ENCODE results near the gene MBD3L2B.

The MBD3L2B gene

DNA sequence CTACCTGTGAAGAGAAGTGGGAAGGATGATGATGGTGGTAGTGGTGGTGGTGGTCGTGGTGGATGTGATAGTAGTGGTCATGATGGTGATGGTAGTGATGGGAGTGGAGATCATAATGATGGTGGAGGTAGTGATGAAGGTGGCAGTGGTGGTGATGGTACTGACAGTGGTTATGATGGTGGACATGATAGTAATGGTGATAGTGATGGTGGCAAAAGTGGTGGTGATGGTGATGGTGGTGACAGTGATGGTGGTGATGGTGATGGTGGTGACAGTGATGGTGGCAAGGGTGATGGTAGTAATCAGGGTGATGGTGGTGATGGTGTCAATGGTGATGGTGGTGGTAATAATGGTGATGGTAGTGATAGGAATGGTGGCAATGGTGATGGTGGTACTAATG, 26.2 kb downstream of the MBD3L2B start:
- peak overlapping the region; percentile 8 for H3K27ac Mint-ChIP-seq
- H3K36me3 Mint-ChIP-seq = peaks cover 8% of the 10 kb centered on the region
- H3K27me3 Mint-ChIP-seq = no peaks in the 10 kb centered on the region
- H3K4me1 Mint-ChIP-seq = peaks cover 30% of the 10 kb centered on the region
- H3K9me3 Mint-ChIP-seq = no peaks in the 10 kb centered on the region
- H3K4me3 Mint-ChIP-seq = no peak overlapping the region

DNA sequence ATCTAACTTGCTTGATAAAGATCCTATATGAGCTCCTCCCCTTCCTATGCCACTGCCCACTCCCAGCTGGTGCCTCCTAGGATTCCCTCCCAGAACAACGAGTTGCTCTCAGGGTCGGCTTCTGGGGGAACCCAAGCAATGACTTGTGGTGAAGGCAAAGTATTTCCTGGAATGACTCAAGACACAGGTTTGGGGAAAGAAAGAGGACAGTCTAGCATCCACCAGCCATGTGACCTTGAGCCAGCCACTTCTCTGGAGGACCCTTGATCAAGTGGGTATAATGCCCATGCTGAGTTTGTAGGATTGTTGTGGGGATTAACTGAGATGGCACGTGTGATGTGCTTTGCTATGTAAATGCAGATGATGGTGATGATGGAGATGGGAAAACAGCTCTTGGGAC, 33.0 kb downstream of the MBD3L2B start:
- Mint-ChIP-seq H3K36me3 (peaks cover 37% of the 10 kb centered on the region), H3K27me3 (no peaks in the 10 kb centered on the region), H3K9me3 (peaks cover 15% of the 10 kb centered on the region), H3K4me1 (peaks cover 1% of the 10 kb centered on the region), H3K4me3 (no peak overlapping the region), H3K27ac (no peak overlapping the region)

DNA sequence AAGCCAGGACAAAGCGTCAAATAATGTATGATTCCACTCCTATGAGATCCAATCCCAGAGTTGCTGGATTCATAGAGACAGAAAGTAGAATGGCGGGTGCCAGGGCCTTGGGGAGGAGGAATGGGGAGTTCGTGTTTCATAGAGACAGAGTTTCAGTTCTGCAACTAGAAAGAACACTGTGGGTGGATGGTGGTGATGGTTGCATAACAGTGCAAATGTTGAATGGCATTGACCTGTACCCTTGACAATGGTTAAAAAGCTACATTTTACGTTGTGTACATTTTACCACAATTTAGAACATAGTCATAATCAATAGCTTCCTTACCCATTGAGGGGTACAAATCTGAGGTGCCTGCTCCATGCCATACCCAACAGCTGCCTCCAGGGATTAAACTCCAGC, 33.4 kb downstream of the MBD3L2B start:
- H3K27ac Mint-ChIP-seq = no peak overlapping the region
- peaks cover 15% of the 10 kb centered on the region for H3K9me3 Mint-ChIP-seq
- H3K36me3 Mint-ChIP-seq = peaks cover 40% of the 10 kb centered on the region
- no peaks in the 10 kb centered on the region for H3K4me1 Mint-ChIP-seq
- H3K4me3 Mint-ChIP-seq = no peak overlapping the region
- no peaks in the 10 kb centered on the region for H3K27me3 Mint-ChIP-seq

DNA sequence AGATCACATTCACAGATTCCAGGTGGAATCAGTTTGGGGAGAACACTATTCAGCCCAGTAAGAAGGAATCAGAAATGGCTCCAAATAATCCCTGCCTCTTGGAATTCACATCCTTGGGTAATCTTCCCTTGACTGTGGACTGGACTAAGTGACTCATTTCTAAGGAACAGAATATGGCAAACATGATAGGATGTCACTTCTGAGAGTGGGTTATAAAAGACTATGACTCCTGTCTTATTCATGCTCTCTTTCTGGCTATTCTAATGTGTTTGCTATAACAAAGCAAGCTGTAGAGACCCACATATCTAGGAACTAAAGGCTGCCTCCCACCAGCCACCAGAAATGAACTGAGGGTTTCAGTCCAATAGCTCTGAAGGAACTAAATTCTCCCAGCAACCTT, 37.8 kb downstream of the MBD3L2B start:
- Mint-ChIP-seq H3K36me3 (peaks cover 51% of the 10 kb centered on the region), H3K4me1 (peaks cover 4% of the 10 kb centered on the region), H3K27me3 (no peaks in the 10 kb centered on the region), H3K4me3 (no peak overlapping the region), H3K9me3 (peaks cover 15% of the 10 kb centered on the region), H3K27ac (no peak overlapping the region)

DNA sequence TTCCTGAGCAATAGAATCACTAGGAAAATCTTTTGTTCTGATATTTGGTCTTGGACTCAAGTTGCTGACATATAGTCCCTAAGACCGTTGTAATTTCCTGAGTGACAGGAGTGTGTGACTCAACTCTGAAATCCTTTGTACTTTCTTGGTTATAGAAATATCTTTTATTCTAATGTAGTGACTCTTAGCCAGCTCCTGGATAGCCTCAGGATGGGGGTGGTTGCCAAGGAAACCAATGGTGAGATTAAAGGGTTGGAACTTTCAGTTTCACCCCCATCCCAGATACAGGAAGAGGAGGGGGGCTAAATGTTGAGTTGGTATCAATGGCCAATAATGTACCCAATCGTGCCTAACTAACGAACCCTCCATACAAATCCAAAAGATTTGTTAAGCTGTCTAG, 41.8 kb downstream of the MBD3L2B start:
- peaks cover 6% of the 10 kb centered on the region for H3K9me3 Mint-ChIP-seq

DNA sequence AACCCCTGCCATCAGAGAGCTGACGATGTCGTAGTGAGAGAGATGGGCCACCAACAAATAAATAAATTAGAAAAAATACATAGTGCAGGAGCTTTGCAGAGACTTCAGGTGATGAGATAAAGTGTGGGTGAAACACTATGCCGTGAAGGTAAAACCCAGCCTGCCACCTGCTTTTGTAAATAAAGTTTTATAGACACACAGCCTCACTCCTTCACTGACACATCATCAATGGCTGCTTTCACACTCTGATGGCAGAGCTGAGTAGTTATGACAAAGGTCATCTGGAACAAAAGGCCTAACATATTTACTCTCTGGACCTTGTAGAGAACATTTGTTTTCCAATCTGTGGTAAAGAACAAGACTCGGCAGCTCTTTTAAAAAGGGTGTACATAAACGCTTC, 45.0 kb downstream of the MBD3L2B start:
- H3K36me3 Mint-ChIP-seq = peaks cover 21% of the 10 kb centered on the region
- no peak overlapping the region for H3K27ac Mint-ChIP-seq
- H3K4me3 Mint-ChIP-seq = no peak overlapping the region
- no peaks in the 10 kb centered on the region for H3K27me3 Mint-ChIP-seq
- H3K9me3 Mint-ChIP-seq = no peaks in the 10 kb centered on the region
- H3K4me1 Mint-ChIP-seq = peaks cover 4% of the 10 kb centered on the region

More for the DNA sequence above, 41.8 kb downstream of the MBD3L2B start:
- no peak overlapping the region for H3K4me3 Mint-ChIP-seq
- H3K27ac Mint-ChIP-seq = no peak overlapping the region
- peaks cover 37% of the 10 kb centered on the region for H3K36me3 Mint-ChIP-seq
- no peaks in the 10 kb centered on the region for H3K27me3 Mint-ChIP-seq
- peaks cover 4% of the 10 kb centered on the region for H3K4me1 Mint-ChIP-seq

DNA sequence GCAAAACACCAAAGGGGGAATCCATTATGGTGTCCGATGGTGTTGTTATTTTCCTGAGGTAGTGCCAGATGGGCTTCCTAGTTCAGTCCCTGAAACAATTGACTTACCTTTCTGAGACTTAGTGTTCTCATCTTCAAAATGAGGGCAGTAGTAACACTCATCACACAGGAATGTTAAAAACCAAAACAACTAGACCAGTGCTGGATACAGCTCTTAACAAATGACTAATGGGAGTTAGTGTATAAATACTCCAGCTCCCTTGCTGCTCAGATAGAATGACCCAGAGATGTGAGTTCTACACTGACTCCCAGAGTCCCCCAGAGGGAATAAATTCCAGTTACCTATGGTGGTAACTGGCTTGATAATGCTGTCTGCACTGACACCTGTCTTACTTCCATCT, 49.9 kb downstream of the MBD3L2B start:
- H3K27ac Mint-ChIP-seq = no peak overlapping the region
- no peaks in the 10 kb centered on the region for H3K9me3 Mint-ChIP-seq
- no peaks in the 10 kb centered on the region for H3K4me1 Mint-ChIP-seq
- H3K27me3 Mint-ChIP-seq = no peaks in the 10 kb centered on the region
- peaks cover 6% of the 10 kb centered on the region for H3K36me3 Mint-ChIP-seq
- no peak overlapping the region for H3K4me3 Mint-ChIP-seq

DNA sequence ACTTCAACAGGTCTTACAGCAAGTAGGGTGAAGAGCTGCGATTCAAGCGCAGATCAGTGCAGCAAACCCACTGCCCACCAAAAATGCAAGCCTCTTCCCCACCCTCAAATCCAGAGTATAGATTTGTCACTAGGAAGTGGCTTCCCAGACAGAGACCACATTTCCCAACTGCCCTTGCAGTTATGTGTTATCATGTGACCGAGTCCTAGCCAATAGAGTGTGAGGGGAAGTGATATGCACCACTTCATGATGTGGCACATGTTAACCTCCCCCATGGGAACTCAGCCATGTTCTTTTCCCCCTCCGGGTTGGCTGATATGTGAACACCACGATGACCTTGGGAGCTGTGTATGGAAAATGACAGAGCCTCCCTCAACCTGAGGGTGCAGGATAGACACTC, 50.8 kb downstream of the MBD3L2B start:
- Mint-ChIP-seq H3K4me3 (no peak overlapping the region), H3K27ac (no peak overlapping the region), H3K27me3 (no peaks in the 10 kb centered on the region), H3K36me3 (peaks cover 6% of the 10 kb centered on the region), H3K9me3 (no peaks in the 10 kb centered on the region), H3K4me1 (no peaks in the 10 kb centered on the region)

DNA sequence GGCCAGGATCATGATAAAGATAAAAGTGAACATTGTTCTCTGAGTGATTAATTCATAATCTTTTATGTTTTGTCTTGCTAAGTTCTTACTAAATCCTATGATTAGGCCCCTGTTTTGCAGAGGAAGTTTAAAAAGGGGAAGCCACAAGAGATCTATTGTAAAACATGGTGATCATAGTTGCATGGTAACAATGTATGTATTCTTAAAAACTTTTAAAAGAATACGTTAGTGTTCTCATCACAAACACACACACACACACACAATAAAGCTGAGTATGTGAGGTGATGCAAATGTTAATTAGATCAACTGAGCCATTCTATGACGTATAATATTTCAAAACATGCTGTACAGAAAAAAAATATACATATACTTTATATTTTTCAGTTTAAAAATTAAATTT, 51.2 kb downstream of the MBD3L2B start:
- no peak overlapping the region for H3K4me3 Mint-ChIP-seq
- H3K36me3 Mint-ChIP-seq = peaks cover 6% of the 10 kb centered on the region
- no peaks in the 10 kb centered on the region for H3K4me1 Mint-ChIP-seq
- H3K27me3 Mint-ChIP-seq = no peaks in the 10 kb centered on the region
- H3K27ac Mint-ChIP-seq = no peak overlapping the region
- H3K9me3 Mint-ChIP-seq = no peaks in the 10 kb centered on the region

DNA sequence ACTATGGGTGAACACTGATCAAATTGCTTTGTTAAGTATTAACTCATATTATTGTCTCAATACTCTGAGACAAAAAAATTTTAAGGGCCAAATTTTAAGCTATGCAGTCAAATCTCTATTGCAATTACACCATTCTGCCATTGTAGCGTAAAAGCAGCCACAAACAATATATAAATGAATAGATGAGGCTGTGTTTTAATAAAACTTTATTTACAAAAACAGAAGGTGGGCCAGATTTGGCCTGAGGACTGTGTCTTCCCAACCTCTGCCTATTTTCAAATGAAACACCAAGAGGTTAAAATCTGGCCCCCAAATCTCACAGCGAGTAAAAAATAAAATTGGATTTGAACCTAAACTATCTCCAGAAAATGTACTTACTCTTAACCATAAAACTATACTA, 51.7 kb downstream of the MBD3L2B start:
- H3K4me3 Mint-ChIP-seq = no peak overlapping the region
- no peak overlapping the region for H3K27ac Mint-ChIP-seq
- no peaks in the 10 kb centered on the region for H3K9me3 Mint-ChIP-seq
- peaks cover 6% of the 10 kb centered on the region for H3K36me3 Mint-ChIP-seq
- no peaks in the 10 kb centered on the region for H3K27me3 Mint-ChIP-seq
- H3K4me1 Mint-ChIP-seq = no peaks in the 10 kb centered on the region
